HCT116 (cell line): ENCODE data around the gene IFT122.

Experiments
- CEBPB ChIP-seq: IDR thresholded peaks from 2 replicates; pipeline ENCODE4 v1.6.1; 2012; ENCODE audit warnings: low read depth
- CTCF ChIP-seq, 3 experiments: fragments of 200-600 bp in 1 of 3; sonication (generic) in 1 of 3; IDR thresholded peaks in 2 of 3; conservative IDR thresholded peaks in 1 of 3; 2 replicates each; pipeline ENCODE4 v1.5.1; 2012 to 2017; ENCODE audit warnings: low read depth in 2 of 3, low read length in 2 of 3, antibody characterized with exemption in 1 of 3, borderline replicate concordance in 1 of 3, control low read depth in 1 of 3, mild to moderate bottlenecking in 1 of 3, mixed read lengths in 1 of 3, mixed run types in 1 of 3, moderate library complexity in 1 of 3; ENCODE audit not compliant: insufficient read depth in 1 of 3
- EZH2 ChIP-seq: fragments of 200-600 bp; sonication (generic); IDR thresholded peaks from 2 replicates; pipeline ENCODE4 v1.6.1; 2017; ENCODE audit warnings: antibody characterized with exemption, mixed run types
- FOSL1 ChIP-seq: IDR thresholded peaks from 2 replicates; pipeline ENCODE4 v1.6.1; 2012; ENCODE audit warnings: low read depth
- POLR2A ChIP-seq: IDR thresholded peaks from 2 replicates; pipeline ENCODE4 v1.7.0; 2011; ENCODE audit warnings: borderline replicate concordance; ENCODE audit not compliant: insufficient read depth, insufficient read length; ENCODE audit errors: extremely low read depth
- SP1 ChIP-seq: IDR thresholded peaks from 2 replicates; pipeline ENCODE4 v1.6.1; 2012; ENCODE audit warnings: low read depth
- TCF7L2 ChIP-seq: IDR thresholded peaks from 2 replicates; pipeline ENCODE4 v1.7.0; 2011; ENCODE audit warnings: borderline replicate concordance, inconsistent platforms; ENCODE audit not compliant: insufficient read depth, insufficient read length; ENCODE audit errors: extremely low read depth
- YY1 ChIP-seq: IDR thresholded peaks from 2 replicates; pipeline ENCODE4 v1.6.1; 2011; ENCODE audit warnings: low read length, low read depth, moderate library complexity, mild to moderate bottlenecking; ENCODE audit not compliant: insufficient replicate concordance; ENCODE audit errors: extremely low read depth

- no peak for TF ChIP-seq POLR2A
- TF ChIP-seq CTCF (IDR thresholded peaks at IDR 0.05 in 2 of 3, conservative IDR thresholded peaks at IDR 0.05 in 1 of 3; ENCODE audit: borderline replicate concordance in 1 of 3, insufficient read depth in 1 of 3, low read depth in 2 of 3, low read length in 2 of 3): no peak
- TF ChIP-seq EZH2: no peak
- TF ChIP-seq YY1: no peak
- no peak for TF ChIP-seq FOSL1
- TF ChIP-seq TCF7L2: no peak
- TF ChIP-seq SP1: no peak
- TF ChIP-seq CEBPB: no peak
Observed at GRCh38 chr3:129460572-129460971, 20.5 kb downstream of the IFT122 start.
